ENCODE results near the gene KRTAP15-1. TPM values are rescaled to one million over a fixed set of nuclear protein-coding genes. Genes with fewer than 3 reads are reported as not detected.

KRTAP15-1 gene
- total RNA-seq, 2 donors from 2014 or later = not detected

DNA sequence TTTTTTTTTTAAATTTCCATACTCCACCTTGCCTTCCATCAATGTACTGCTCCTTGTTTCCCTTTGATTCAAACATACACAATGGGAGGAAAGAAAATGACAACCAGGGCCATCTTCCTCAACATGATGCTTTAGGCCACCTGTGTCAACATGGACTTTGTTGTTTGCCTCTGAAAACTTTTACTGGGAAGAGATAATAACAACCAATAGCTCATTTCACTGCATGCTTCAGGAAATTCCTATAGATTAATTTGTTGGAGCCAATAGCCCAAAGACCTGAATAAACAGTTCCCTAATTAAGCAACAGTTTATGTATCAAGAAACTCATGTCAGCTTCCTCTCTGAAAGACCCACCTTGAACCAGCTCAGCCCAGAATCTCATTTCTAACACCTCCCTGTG lies 3.2 kb downstream of the KRTAP15-1 start:
- Histone ChIP-seq H3K36me3 (no peaks in the 10 kb centered on the region), H3K4me1 (no peaks in the 10 kb centered on the region), H3K4me3 (no peak overlapping the region), H3K27ac (no peak overlapping the region), H3K9me3 (no peaks in the 10 kb centered on the region), H3K27me3 (no peaks in the 10 kb centered on the region)
- TF ChIP-seq, protein P1, sequence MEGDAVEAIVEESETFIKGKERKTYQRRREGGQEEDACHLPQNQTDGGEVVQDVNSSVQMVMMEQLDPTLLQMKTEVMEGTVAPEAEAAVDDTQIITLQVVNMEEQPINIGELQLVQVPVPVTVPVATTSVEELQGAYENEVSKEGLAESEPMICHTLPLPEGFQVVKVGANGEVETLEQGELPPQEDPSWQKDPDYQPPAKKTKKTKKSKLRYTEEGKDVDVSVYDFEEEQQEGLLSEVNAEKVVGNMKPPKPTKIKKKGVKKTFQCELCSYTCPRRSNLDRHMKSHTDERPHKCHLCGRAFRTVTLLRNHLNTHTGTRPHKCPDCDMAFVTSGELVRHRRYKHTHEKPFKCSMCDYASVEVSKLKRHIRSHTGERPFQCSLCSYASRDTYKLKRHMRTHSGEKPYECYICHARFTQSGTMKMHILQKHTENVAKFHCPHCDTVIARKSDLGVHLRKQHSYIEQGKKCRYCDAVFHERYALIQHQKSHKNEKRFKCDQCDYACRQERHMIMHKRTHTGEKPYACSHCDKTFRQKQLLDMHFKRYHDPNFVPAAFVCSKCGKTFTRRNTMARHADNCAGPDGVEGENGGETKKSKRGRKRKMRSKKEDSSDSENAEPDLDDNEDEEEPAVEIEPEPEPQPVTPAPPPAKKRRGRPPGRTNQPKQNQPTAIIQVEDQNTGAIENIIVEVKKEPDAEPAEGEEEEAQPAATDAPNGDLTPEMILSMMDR (IDR thresholded peaks at IDR 0.05) = no peak
- no peak for DNase-seq (ENCODE audit: low spot score)

DNA sequence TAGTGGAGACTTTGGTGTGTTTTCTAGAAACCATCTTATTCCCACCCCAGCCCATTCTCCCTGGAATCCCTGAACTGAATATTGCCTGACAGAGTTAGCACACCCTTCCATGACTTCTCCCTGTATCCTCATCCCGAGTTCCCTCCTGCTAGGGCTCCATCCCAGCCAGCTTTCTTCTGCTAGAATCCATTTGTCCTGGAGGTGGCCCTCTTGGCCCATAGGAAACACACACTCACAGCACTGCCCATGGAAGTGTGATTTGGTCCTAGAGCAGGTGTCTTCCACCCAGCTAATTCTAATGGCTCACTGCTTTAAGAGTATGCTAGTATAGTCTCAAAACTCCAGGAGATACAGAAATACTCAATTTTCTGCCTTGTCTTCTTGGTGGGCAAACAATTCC lies 4.1 kb downstream of the KRTAP15-1 start:
- H3K4me1 ChIP-seq = no peaks in the 10 kb centered on the region
- no peak overlapping the region for H3K4me3 ChIP-seq
- no peaks in the 10 kb centered on the region for H3K27me3 ChIP-seq
- TF ChIP-seq, protein P1 (IDR thresholded peaks at IDR 0.05) = peak; percentile 24 to 45
- no peaks in the 10 kb centered on the region for H3K36me3 ChIP-seq
- no peak for DNase-seq (ENCODE audit: low spot score)
- H3K27ac ChIP-seq = no peak overlapping the region
- no peaks in the 10 kb centered on the region for H3K9me3 ChIP-seq

DNA sequence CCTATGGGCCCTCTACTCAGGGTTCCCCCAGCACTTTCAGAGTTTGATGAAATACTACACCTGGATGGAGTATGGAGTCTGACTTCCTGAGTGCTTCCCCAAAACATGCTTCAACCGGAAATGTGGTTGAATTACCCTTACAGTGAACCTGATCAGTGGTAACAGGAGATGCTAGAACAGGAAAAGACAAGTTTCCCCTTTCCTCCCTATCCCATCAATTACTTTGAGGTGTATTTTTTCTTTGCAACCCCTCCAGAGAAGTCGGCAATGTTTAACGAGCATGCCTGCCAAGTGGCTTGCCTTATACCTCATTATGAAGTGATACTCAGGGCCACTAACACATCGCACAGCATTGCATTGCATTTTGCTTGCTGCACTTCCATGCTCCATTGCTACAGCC lies 7.0 kb downstream of the KRTAP15-1 start:
- no peak overlapping the region for H3K27ac ChIP-seq
- H3K36me3 ChIP-seq = no peaks in the 10 kb centered on the region
- no peak overlapping the region for H3K4me3 ChIP-seq
- TF ChIP-seq, protein P1 (IDR thresholded peaks at IDR 0.05) = no peak
- no peaks in the 10 kb centered on the region for H3K27me3 ChIP-seq
- no peak for DNase-seq (ENCODE audit: low spot score)
- no peaks in the 10 kb centered on the region for H3K4me1 ChIP-seq
- no peaks in the 10 kb centered on the region for H3K9me3 ChIP-seq

DNA sequence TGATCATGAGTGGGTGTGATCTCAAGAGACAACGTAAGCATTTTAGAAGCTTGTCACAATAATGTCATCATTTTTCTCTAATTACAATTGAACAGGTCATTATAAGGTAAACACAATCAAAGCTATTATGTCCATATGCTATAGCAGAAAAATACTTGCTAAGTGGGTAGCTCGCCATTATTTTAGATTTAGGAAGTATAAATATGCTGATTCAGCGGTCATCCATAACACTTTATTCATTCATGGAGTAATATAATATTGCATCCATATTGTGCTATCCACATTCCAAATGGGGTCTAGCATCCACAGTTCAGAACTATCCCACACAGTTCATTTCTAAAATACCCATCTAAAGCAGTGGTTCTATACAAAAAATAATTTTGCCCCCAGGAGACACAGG lies 8.4 kb downstream of the KRTAP15-1 start:
- Histone ChIP-seq H3K27ac (no peak overlapping the region), H3K4me1 (no peaks in the 10 kb centered on the region), H3K4me3 (no peak overlapping the region), H3K27me3 (no peaks in the 10 kb centered on the region), H3K9me3 (no peaks in the 10 kb centered on the region), H3K36me3 (no peaks in the 10 kb centered on the region)
- TF ChIP-seq, protein P1 (IDR thresholded peaks at IDR 0.05) = no peak
- DNase-seq (ENCODE audit: low spot score) = no peak

DNA sequence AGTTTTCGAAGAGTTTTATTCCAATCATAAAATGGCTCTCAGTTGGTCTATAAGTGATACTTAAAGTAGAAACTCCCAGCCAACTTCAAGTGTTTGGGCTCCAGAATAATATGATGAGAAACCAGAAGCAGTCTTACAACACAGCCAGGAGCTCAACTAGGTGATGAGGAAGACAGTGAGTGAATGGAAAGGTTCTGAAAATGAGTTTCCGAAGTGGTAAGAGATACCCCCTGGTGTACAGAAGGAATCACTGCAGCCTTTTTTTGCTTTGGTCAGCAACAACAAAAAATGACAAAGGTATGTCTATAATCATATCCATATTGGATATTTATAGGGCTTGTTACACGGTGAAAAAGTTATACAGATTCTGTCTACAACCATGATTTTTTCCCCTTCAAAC lies 23.6 kb downstream of the KRTAP15-1 start:
- TF ChIP-seq, protein P1 (IDR thresholded peaks at IDR 0.05) = peak in 1 of 2 donors; percentile 17
- Histone ChIP-seq H3K4me3 (no peak overlapping the region), H3K9me3 (no peaks in the 10 kb centered on the region), H3K27ac (no peak overlapping the region), H3K36me3 (no peaks in the 10 kb centered on the region), H3K4me1 (no peaks in the 10 kb centered on the region), H3K27me3 (no peaks in the 10 kb centered on the region)
- no peak for DNase-seq (ENCODE audit: low spot score)

DNA sequence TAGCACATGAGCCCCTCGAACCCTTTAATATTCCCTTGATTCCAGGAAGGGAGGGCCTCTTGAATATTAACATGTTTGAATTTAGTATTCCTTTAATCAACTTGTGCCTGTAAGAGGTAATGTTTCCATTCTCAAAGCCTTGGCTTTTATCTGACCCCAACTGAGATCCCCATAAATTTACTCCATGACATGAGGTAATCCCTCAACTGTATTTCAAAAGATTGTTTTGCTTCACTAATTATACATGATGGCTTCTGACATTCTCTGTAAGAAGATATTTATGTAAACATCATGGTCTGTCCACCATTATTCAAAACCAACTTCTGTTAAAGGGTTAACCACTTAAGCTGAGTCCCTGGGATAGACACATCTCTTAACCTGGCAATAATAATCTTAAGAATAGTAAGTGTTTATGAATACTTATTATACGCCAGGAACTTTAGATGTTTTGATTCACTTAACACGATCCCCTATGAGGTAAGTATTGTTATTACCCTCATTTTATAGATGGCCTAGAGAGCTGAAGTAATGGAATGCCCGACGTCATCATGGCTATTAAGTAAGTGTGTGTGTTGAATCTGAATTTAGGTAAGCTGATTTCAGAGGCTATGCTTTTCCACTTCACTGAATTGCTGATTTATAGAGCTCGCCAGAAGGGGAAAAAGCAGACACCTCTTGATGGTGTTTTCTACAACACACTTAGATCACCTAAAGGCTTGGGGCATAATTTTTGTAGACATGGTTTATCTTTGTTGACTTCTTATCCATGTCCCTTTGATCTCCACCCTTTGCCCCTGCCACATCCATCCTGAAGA lies 29.0 kb downstream of the KRTAP15-1 start:
- no peaks in the 10 kb centered on the region for H3K9me3 ChIP-seq
- DNase-seq (ENCODE audit: low spot score) = no peak
- TF ChIP-seq, protein P1 (IDR thresholded peaks at IDR 0.05) = no peak

More for the DNA sequence above, 29.0 kb downstream of the KRTAP15-1 start:
- no peak overlapping the region for H3K27ac ChIP-seq
- H3K36me3 ChIP-seq = no peaks in the 10 kb centered on the region
- H3K4me1 ChIP-seq = no peaks in the 10 kb centered on the region
- no peaks in the 10 kb centered on the region for H3K27me3 ChIP-seq
- H3K4me3 ChIP-seq = no peak overlapping the region

Measured in right atrium auricular region (tissue), 2 donors.